Stimulated activated CD4-positive, alpha-beta T cell treated with anti-CD3 and anti-CD28 coated beads, Interleukin-12 subunit alpha, Interleukin-12 subunit beta, amount 100 ng/mL, for 24 hours (primary cell): ENCODE results near the gene SCGB3A1.

Experiments
- DNase-seq, 2 experiments: peaks; one replicate each; pipeline ENCODE4 v3.0.0-alpha.2; 2020; ENCODE audit warnings: low read depth in 2 of 2

SCGB3A1 gene

GRCh38 chr5:180586870-180587269, 4.4 kb downstream of the SCGB3A1 start:
- DNase-seq = no peak

DNA sequence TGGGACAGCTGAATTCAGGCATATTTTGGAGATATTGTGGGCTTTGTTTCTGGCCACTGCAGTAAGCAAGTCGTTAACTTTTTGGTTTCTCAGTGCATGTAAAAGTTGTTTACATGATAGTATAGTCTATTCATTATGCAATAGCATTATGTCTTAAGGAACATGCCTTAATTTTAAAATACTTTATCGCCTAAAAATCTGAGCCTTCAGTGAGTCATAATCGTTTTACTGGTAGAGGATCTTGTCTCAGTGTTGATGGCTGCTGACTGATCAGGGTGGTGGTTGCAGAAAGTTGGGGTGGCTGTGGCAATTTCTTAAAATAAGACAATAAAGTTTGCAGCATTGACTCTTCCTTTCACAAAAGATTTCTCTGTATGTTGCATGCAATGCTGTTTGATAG, 5.1 kb downstream of the SCGB3A1 start:
- no peak for DNase-seq

- no peak for DNase-seq
These were observed 7.6 kb downstream of the SCGB3A1 start for GRCh38 chr5:180583738-180584137.

DNA sequence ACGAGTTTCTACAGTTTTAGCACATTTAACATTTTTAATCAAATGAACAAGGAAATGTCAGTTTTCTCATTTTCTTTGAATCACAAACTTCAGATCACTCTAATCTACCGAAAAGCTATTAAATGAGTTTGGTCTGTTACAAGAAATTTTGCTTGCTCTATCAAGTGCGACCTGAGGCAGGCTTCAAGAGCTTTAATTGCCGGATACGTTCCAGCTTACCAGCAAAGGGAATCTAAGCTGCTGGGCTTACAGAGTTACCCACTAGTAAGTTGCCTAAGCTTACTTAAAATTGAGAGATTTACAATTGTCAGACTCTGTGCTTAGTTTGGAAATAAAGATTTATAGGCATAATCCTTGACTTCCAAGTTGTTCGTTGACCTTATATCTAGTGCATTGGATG, 10.6 kb downstream of the SCGB3A1 start:
- no peak for DNase-seq

GRCh38 chr5:180575571-180575970, 15.7 kb downstream of the SCGB3A1 start:
- DNase-seq = no peak

- DNase-seq = no peak
These were observed 22.4 kb downstream of the SCGB3A1 start for GRCh38 chr5:180568914-180569313.

- DNase-seq = no peak
These were observed 27.3 kb downstream of the SCGB3A1 start for GRCh38 chr5:180563994-180564393.

- DNase-seq = no peak
These were observed 33.1 kb downstream of the SCGB3A1 start for GRCh38 chr5:180558232-180558631.

DNA sequence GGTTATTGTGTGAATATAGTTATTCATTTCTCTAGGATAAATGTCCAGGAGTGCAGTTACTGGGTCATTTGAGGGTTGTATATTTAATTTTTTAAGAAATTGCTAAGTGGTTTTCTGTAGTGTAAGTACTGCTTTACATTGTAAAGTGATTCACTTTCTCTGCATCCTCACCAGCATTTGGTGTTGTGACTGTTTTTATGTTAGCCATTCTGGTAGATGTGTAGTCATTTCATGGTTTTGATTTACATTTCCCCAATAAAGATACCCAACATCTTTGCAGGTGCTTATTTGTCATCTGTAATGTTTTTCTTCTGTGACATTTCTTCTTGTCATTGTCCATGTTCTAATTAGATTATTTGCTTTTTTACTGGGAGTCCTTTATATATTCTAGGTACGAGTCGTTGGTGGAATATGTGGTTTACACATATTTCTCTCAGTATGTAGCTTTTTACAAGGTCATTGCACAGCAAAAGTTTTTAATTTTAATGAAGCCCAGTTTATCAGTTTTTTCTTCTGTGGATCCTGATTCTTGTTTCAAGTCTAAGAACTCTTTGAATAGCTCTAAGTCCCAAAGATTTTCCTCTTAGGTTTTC, 34.0 kb downstream of the SCGB3A1 start:
- no peak for DNase-seq

- DNase-seq = no peak
These were observed 36.0 kb downstream of the SCGB3A1 start for GRCh38 chr5:180555168-180555921.

GRCh38 chr5:180553530-180553929, 37.8 kb downstream of the SCGB3A1 start:
- DNase-seq = no peak

- no peak for DNase-seq
These were observed 42.7 kb downstream of the SCGB3A1 start for GRCh38 chr5:180548563-180548962.

- no peak for DNase-seq
These were observed 46.1 kb downstream of the SCGB3A1 start for GRCh38 chr5:180545248-180545647.

GRCh38 chr5:180541710-180542109, 49.6 kb downstream of the SCGB3A1 start:
- DNase-seq = no peak
